ENCODE results near the gene TMEM209.

TMEM209 gene

GRCh38 chr7:130178251-130178650 is 27.0 kb downstream of the TMEM209 start:
- no peak for TF ChIP-seq CTCF (IDR thresholded peaks at IDR 0.05; ENCODE audit: insufficient read depth, low read length, missing control alignments)
- H3K4me3 ChIP-seq (ENCODE audit: low read depth, low read length) = no peak overlapping the region
- CTCF ChIA-PET = no interaction called here
- POLR2A ChIA-PET = no interaction called here
- no peak for DNase-seq (ENCODE audit: low read depth, low spot score)

GRCh38 chr7:130174237-130174959 is 30.8 kb downstream of the TMEM209 start:
- no peak overlapping the region for H3K4me3 ChIP-seq (ENCODE audit: low read depth, low read length)
- ChIA-PET POLR2A (no interaction called here), CTCF (no interaction called here)
- DNase-seq (ENCODE audit: low read depth, low spot score) = no peak
- no peak for TF ChIP-seq CTCF (IDR thresholded peaks at IDR 0.05; ENCODE audit: insufficient read depth, low read length, missing control alignments)

- ChIA-PET CTCF (interaction anchor here (1.0 to 1.3 kb wide), 3 partner anchors 32 to 596 kb away, joined by 3 read pairs; no protein-coding TSS in a partner anchor), POLR2A (no interaction called here)
- no peak for TF ChIP-seq CTCF (IDR thresholded peaks at IDR 0.05; ENCODE audit: insufficient read depth, low read length, missing control alignments)
- no peak overlapping the region for H3K4me3 ChIP-seq (ENCODE audit: low read depth, low read length)
- no peak for DNase-seq (ENCODE audit: low read depth, low spot score)
These were observed 43.0 kb downstream of the TMEM209 start for GRCh38 chr7:130162196-130162595.

GRCh38 chr7:130160455-130160854 is 44.8 kb downstream of the TMEM209 start:
- TF ChIP-seq CTCF (IDR thresholded peaks at IDR 0.05; ENCODE audit: insufficient read depth, low read length, missing control alignments) = no peak
- ChIA-PET POLR2A (no interaction called here), CTCF (interaction anchor here (1.5 kb wide), 1 partner anchor 672 kb away, joined by 3 read pairs; no protein-coding TSS in a partner anchor)
- no peak for DNase-seq (ENCODE audit: low read depth, low spot score)
- H3K4me3 ChIP-seq (ENCODE audit: low read depth, low read length) = no peak overlapping the region

GRCh38 chr7:130160023-130160422 is 45.2 kb downstream of the TMEM209 start:
- TF ChIP-seq CTCF (IDR thresholded peaks at IDR 0.05; ENCODE audit: insufficient read depth, low read length, missing control alignments) = no peak
- ChIA-PET CTCF (interaction anchor here (1.5 kb wide), 1 partner anchor 672 kb away, joined by 3 read pairs; no protein-coding TSS in a partner anchor), POLR2A (no interaction called here)
- no peak for DNase-seq (ENCODE audit: low read depth, low spot score)
- no peak overlapping the region for H3K4me3 ChIP-seq (ENCODE audit: low read depth, low read length)

- POLR2A ChIA-PET = interaction anchor here (0.7 kb wide), 1 partner anchor 192 kb away, joined by 3 read pairs; no protein-coding TSS in a partner anchor
- no peak for TF ChIP-seq CTCF (IDR thresholded peaks at IDR 0.05; ENCODE audit: insufficient read depth, low read length, missing control alignments)
- no peak overlapping the region for H3K4me3 ChIP-seq (ENCODE audit: low read depth, low read length)
- CTCF ChIA-PET = no interaction called here
- DNase-seq (ENCODE audit: low read depth, low spot score) = no peak
These were observed 47.5 kb downstream of the TMEM209 start for GRCh38 chr7:130157700-130158099.
